HFF-Myc (cell line): ENCODE data around the gene SPRR1B.

Source experiments
- DNase-seq: peaks from one replicate; pipeline ENCODE4 v3.0.0-alpha.2; 2011; ENCODE audit warnings: low read depth; ENCODE audit errors: extremely low read depth
- H3K4me3 ChIP-seq: replicated peaks from 2 replicates; pipeline ENCODE4 v1.5.1; 2011; ENCODE audit warnings: low read depth, mild to moderate bottlenecking, control low read depth, low read length
- TF ChIP-seq, protein P1 (sequence below): IDR thresholded peaks from 2 replicates; pipeline ENCODE4 v1.5.1; 2012; ENCODE audit warnings: mild to moderate bottlenecking, low read depth, low read length, control low read depth; ENCODE audit errors: missing control alignments

SPRR1B gene

GRCh38 chr1:153023109-153023508, 7.9 kb upstream of the SPRR1B start:
- no peak for DNase-seq

DNA sequence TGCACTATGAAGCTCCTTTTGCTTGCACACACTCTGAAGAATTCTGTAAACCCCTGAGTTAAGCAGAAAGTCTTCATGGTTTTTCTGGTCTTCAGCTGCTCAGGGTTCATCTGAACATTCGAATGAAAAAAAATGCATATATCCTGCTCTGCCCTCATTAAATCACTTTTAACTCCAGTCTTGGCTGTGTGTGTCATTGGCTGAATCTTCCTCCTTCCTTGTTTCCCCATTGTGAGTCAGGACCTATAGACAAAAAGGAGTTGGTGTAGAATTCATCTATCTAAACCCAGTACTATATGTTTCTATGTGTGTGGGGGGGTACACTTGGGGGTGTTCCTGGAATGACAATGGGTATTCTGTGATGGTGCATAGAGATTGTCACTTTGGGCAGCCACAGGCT, 6.6 kb upstream of the SPRR1B start:
- TF ChIP-seq, protein P1, sequence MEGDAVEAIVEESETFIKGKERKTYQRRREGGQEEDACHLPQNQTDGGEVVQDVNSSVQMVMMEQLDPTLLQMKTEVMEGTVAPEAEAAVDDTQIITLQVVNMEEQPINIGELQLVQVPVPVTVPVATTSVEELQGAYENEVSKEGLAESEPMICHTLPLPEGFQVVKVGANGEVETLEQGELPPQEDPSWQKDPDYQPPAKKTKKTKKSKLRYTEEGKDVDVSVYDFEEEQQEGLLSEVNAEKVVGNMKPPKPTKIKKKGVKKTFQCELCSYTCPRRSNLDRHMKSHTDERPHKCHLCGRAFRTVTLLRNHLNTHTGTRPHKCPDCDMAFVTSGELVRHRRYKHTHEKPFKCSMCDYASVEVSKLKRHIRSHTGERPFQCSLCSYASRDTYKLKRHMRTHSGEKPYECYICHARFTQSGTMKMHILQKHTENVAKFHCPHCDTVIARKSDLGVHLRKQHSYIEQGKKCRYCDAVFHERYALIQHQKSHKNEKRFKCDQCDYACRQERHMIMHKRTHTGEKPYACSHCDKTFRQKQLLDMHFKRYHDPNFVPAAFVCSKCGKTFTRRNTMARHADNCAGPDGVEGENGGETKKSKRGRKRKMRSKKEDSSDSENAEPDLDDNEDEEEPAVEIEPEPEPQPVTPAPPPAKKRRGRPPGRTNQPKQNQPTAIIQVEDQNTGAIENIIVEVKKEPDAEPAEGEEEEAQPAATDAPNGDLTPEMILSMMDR: no peak
- H3K4me3 ChIP-seq: no peak overlapping the region

More at GRCh38 chr1:153023109-153023508, 7.9 kb upstream of the SPRR1B start:
- TF ChIP-seq, protein P1: no peak
- no peak overlapping the region for H3K4me3 ChIP-seq

GRCh38 chr1:153025797-153026196, 5.2 kb upstream of the SPRR1B start:
- no peak for DNase-seq
- no peak overlapping the region for H3K4me3 ChIP-seq
- TF ChIP-seq, protein P1: no peak

More for the DNA sequence above, 6.6 kb upstream of the SPRR1B start:
- no peak for DNase-seq

GRCh38 chr1:153028766-153029165, 2.2 kb upstream of the SPRR1B start:
- DNase-seq: no peak
- H3K4me3 ChIP-seq: no peak overlapping the region
- TF ChIP-seq, protein P1: no peak

DNA sequence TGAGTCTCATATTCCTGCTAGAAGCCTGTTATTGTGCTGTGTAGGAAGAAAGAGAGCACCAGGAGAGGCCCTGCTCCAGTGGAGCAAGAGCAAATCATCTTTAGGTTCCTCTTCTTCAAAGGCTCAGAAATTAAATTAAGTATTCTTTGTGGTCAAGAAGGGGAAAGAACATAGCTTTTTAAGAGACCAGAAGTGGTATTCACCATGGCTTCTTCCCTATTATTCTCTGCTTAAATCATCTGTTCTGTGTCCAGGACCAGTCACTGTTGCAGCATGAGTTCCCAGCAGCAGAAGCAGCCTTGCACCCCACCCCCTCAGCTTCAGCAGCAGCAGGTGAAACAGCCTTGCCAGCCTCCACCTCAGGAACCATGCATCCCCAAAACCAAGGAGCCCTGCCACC, 1.1 kb downstream of the SPRR1B start:
- no peak overlapping the region for H3K4me3 ChIP-seq
- no peak for DNase-seq
- TF ChIP-seq, protein P1: no peak

GRCh38 chr1:153032677-153033308, 1.8 kb downstream of the SPRR1B start:
- DNase-seq: no peak
- H3K4me3 ChIP-seq: no peak overlapping the region
- TF ChIP-seq, protein P1: no peak

GRCh38 chr1:153035211-153035610, 4.2 kb downstream of the SPRR1B start:
- TF ChIP-seq, protein P1: no peak
- H3K4me3 ChIP-seq: no peak overlapping the region
- DNase-seq: no peak
